GM12878 (cell line): ENCODE measurements around the gene PSMD12. TPM values are rescaled to one million over a fixed set of nuclear protein-coding genes. Genes with fewer than 3 reads are reported as not detected.
"Not testable (repeated sequence)": the region's sequence is repeated elsewhere in the genome, so short reads cannot be mapped to it uniquely, and the experiment has no call there.

ENCODE experiments used
- ATAC-seq: fragments of 200-7000 bp; cut with Tn5 transposase; 3 replicates; pipeline ENCODE4 v1.9.1; 2020; ENCODE audit warnings: mild to moderate bottlenecking, moderate library complexity
- BruUV-seq: library from RNA; stranded (reverse); fragments of 400-500 nt; replicated peaks from 2 replicates; lab custom pipeline; 2021; lab: Mats Ljungman, UMichigan
- CTCF ChIA-PET: fragments of 300-600 bp; sonication (Branson Sonifier 250); formaldehyde crosslinking; extraction: SDS; loops from one replicate; lab custom pipeline; 2021; ENCODE audit warnings: inconsistent platforms; lab: Yijun Ruan, JAX
- POLR2A ChIA-PET: fragments of 350-600 bp; formaldehyde crosslinking; extraction: SDS; loops from one replicate; lab custom pipeline; 2021; ENCODE audit warnings: inconsistent platforms; lab: Charles Lee
- RAD21 ChIA-PET: fragments of 300-600 bp; sonication (Branson Sonifier 250); formaldehyde crosslinking; loops from one replicate; lab custom pipeline; 2023; ENCODE audit warnings: antibody characterized with exemption; ENCODE audit not compliant: unreplicated experiment; lab: Charles Lee
- SMC1A ChIA-PET: fragments of 300-600 bp; sonication (Branson Sonifier 250); formaldehyde crosslinking; loops from one replicate; lab custom pipeline; 2023; ENCODE audit not compliant: unreplicated experiment, uncharacterized antibody; lab: Charles Lee
- DNase-seq: peaks from one replicate; pipeline ENCODE4 v3.0.0-alpha.2; 2011; ENCODE audit warnings: low read depth, low spot score
- FAIRE-seq: peaks from 3 replicates; lab custom pipeline; 2011; peaks lifted over from hg19 to GRCh38; lab: Jason Lieb, UNC
- H2AFZ ChIP-seq: 2 replicates; pipeline ENCODE4 v1.6.0; 2011; ENCODE audit warnings: low read depth, low read length, control low read depth; ENCODE audit not compliant: control insufficient read depth
- H3K27ac ChIP-seq: 2 replicates; pipeline ENCODE4 v1.5.1; 2011; ENCODE audit warnings: control low read depth; ENCODE audit not compliant: control insufficient read depth, insufficient read depth
- H3K27me3 ChIP-seq, 2 experiments: replicated peaks in 1 of 2; 2 replicates each; pipeline versions ENCODE4 v1.6.0 to v1.6.1; 2011; ENCODE audit warnings: low read length in 1 of 2; ENCODE audit not compliant: control insufficient read depth in 2 of 2, insufficient read depth in 2 of 2
- H3K36me3 ChIP-seq, 2 experiments: 2 replicates each; pipeline ENCODE4 v1.5.1; 2011; ENCODE audit warnings: low read length in 1 of 2; ENCODE audit not compliant: control insufficient read depth in 2 of 2, insufficient read depth in 2 of 2
- H3K4me1 ChIP-seq: 2 replicates; pipeline ENCODE4 v1.6.1; 2011; ENCODE audit warnings: mild to moderate bottlenecking, low read length, moderate library complexity, mixed read lengths; ENCODE audit not compliant: control insufficient read depth, insufficient read depth
- H3K4me2 ChIP-seq: 2 replicates; pipeline ENCODE4 v1.6.0; 2011; ENCODE audit warnings: control low read depth; ENCODE audit not compliant: control insufficient read depth, insufficient read depth
- H3K4me3 ChIP-seq: fragments of 200-600 bp; sonication (generic); 2 replicates; pipeline ENCODE4 v1.5.1; 2016
- H3K79me2 ChIP-seq: 2 replicates; pipeline ENCODE4 v1.6.0; 2011; ENCODE audit warnings: low read length; ENCODE audit not compliant: control insufficient read depth, insufficient read depth
- H3K9ac ChIP-seq: 2 replicates; pipeline ENCODE4 v1.8.0; 2011; ENCODE audit warnings: low read length, control low read depth, mixed read lengths; ENCODE audit not compliant: control insufficient read depth, insufficient read depth
- H3K9me3 ChIP-seq: replicated peaks from 3 replicates; pipeline ENCODE4 v1.5.1; 2011; ENCODE audit warnings: mild to moderate bottlenecking, low read length; ENCODE audit not compliant: control insufficient read depth, insufficient read depth
- H4K20me1 ChIP-seq: 2 replicates; pipeline ENCODE4 v1.6.0; 2011; ENCODE audit not compliant: control insufficient read depth, insufficient read depth
- ASH2L ChIP-seq: fragments of 300-600, 200-600 bp; sonication (generic); IDR thresholded peaks from 2 replicates; pipeline ENCODE4 v1.6.1; 2017; ENCODE audit warnings: low read depth, mild to moderate bottlenecking, borderline replicate concordance
- EGR1 ChIP-seq, 2 experiments: IDR thresholded peaks; 1 replicate in 1 of 2; 2 replicates in 1 of 2; pipeline ENCODE4 v1.6.1; 2011 to 2012; ENCODE audit warnings: low read depth in 2 of 2, low read length in 2 of 2, borderline replicate concordance in 1 of 2, mild to moderate bottlenecking in 1 of 2, moderate library complexity in 1 of 2
- MEF2A ChIP-seq: IDR thresholded peaks from 2 replicates; pipeline ENCODE4 v1.6.1; 2011; ENCODE audit warnings: low read depth, mild to moderate bottlenecking, low read length, moderate library complexity; ENCODE audit not compliant: insufficient read depth
- WGBS: methylation state at CpG from one replicate; pipeline ENCODE4 v1.1.6; 2016; ENCODE audit warnings: low lambda C conversion rate; ENCODE audit not compliant: insufficient replicate concordance, insufficient coverage; ENCODE audit errors: missing lambda C conversion rate; 5-methylcytosine and 5-hydroxymethylcytosine counted together
- in situ Hi-C: fragments of 300-500 bp; cut with MboI; formaldehyde crosslinking; loops from 9 replicates; pipeline ENCODE4 v1.14.3; 2018; ENCODE audit warnings: mixed read lengths
- intact Hi-C: fragments of 100-400 bp; cut with micrococcal nuclease; formaldehyde crosslinking; loops from one replicate; pipeline ENCODE4 v1.14.2; 2022; ENCODE audit not compliant: unreplicated experiment
- polyA plus RNA-seq, 11 experiments: library from polyadenylated mRNA; depleted of rRNA in 4 of 11; unstranded in 6 of 11; stranded (reverse) in 5 of 11; fragments of >200 nt; fragmentation: Nextera tagmentation in 4 of 11; fragmentation: Illumina TruSeq in 1 of 11; extraction: Ambion mirVana in 4 of 11; extraction: Trizol in 1 of 11; gene quantifications; 1 replicate in 1 of 11; 2 replicates in 10 of 11; pipeline versions ENCODE4 v1.2.1 to v1.2.3, GENCODE V29; 2011 to 2016; ENCODE audit warnings: inconsistent platforms in 2 of 11, missing spikeins in 2 of 11, low read depth in 1 of 11
- total RNA-seq, 4 experiments: library from RNA; depleted of rRNA in 3 of 4; stranded (reverse); fragments of >200 nt in 3 of 4; fragmentation: Illumina TruSeq in 1 of 4; extraction: Trizol in 1 of 4; gene quantifications; 2 replicates each; pipeline versions ENCODE4 v1.2.1 to v1.2.3, GENCODE V29; 2013 to 2021
- TF ChIP-seq, protein P1 (sequence below): fragments of 450-650 bp; IDR thresholded peaks from 2 replicates; pipeline ENCODE4 v1.6.1; 2017; ENCODE audit warnings: mild to moderate bottlenecking

PSMD12 gene
- total and polyA plus RNA-seq, 10 of the 15 experiments (the other 5 are each of a cell fraction or from before 2014, with no cell fraction given) = 19.8 to 149 (median 47.5) TPM

DNA sequence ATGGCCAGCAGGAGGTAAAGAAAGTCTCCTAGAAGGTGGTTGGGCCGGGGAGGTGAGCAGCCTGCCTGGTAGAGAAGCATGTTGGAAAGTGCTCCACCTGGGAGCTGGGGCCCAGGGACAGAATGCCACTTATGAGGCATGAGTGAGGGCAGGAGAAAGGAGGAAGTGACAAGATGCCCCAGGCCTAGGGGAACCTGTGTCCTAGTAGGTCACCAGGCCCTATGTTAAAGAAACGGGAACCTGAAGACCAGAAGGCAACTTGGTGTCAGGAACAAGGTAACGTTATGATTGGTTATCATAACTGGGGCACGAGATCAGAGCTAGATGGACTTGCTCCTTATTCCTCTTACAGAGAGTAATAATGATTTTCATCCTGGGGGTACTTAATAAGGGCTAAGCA is 45.0 kb upstream of the PSMD12 start:
- ATAC-seq = no peak
- WGBS = 47% methylated on average over 4 of the region's 4 CpGs
- Histone ChIP-seq H3K4me2 (no peak overlapping the region), H3K79me2 (peaks cover 22% of the 10 kb centered on the region), H3K4me1 (no peaks in the 10 kb centered on the region), H4K20me1 (no peaks in the 10 kb centered on the region), H3K36me3 (no peaks in the 10 kb centered on the region; a peak in 1 of 4 replicates), H3K9me3 (no peaks in the 10 kb centered on the region; the same call in 2 of the 3 replicates), H2AFZ (no peak overlapping the region), H3K27ac (no peak overlapping the region), H3K27me3 (no peaks in the 10 kb centered on the region), H3K9ac (no peak overlapping the region), H3K4me3 (no peak overlapping the region)
- TF ChIP-seq MEF2A (no peak), EGR1 (IDR thresholded peaks at IDR 0.05; ENCODE audit: borderline replicate concordance in 1 of 2, low read depth in 2 of 2, low read length in 2 of 2) (no peak), ASH2L (no peak)
- TF ChIP-seq, protein P1, sequence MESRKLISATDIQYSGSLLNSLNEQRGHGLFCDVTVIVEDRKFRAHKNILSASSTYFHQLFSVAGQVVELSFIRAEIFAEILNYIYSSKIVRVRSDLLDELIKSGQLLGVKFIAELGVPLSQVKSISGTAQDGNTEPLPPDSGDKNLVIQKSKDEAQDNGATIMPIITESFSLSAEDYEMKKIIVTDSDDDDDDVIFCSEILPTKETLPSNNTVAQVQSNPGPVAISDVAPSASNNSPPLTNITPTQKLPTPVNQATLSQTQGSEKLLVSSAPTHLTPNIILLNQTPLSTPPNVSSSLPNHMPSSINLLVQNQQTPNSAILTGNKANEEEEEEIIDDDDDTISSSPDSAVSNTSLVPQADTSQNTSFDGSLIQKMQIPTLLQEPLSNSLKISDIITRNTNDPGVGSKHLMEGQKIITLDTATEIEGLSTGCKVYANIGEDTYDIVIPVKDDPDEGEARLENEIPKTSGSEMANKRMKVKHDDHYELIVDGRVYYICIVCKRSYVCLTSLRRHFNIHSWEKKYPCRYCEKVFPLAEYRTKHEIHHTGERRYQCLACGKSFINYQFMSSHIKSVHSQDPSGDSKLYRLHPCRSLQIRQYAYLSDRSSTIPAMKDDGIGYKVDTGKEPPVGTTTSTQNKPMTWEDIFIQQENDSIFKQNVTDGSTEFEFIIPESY = no peak
- in situ Hi-C loops = no loop called here
- POLR2A ChIA-PET = no interaction called here
- BruUV-seq = no TSS peak
- no peak for FAIRE-seq
- CTCF ChIA-PET = no interaction called here
- intact Hi-C loops = no loop called here
- SMC1A ChIA-PET = no interaction called here
- RAD21 ChIA-PET = interaction anchor here (1.2 kb wide), 1 partner anchor 64 kb away, joined by 3 read pairs; no protein-coding TSS in a partner anchor
- DNase-seq = no peak

DNA sequence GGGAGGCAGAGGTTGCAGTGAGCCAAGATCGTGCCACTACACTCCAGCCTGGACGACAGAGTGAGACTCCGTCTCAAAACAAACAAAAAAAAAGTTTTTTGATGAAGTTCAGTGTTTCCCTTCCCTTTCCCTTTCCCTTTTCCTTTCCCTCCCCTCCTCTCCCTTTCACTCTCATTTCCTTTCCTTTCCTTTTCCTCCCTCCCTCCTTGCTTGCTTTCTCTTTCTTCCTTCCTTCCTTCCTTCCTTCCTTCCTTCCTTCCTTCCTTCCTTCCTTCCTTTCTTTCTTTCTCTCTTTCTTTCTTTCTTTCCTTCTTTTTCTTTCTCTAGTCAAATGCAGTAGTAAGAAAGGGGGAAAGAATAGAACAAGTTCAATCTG is 42.1 kb upstream of the PSMD12 start:
- H3K4me2 ChIP-seq, H3K4me3 ChIP-seq, H3K9ac ChIP-seq, in situ Hi-C loops, H2AFZ ChIP-seq, DNase-seq, BruUV-seq, H3K4me1 ChIP-seq, H3K9me3 ChIP-seq, H3K27me3 ChIP-seq, intact Hi-C loops, POLR2A ChIA-PET, H3K27ac ChIP-seq, FAIRE-seq, H3K36me3 ChIP-seq, H4K20me1 ChIP-seq, ATAC-seq: not testable (repeated sequence)
- 94% methylated on average over 3 of the region's 3 CpGs for WGBS
- CTCF ChIA-PET = interaction anchor here (1.0 kb wide), 1 partner anchor 11 kb away, joined by 3 read pairs; no protein-coding TSS in a partner anchor
- peaks cover 15% of the 10 kb centered on the region for H3K79me2 ChIP-seq
- SMC1A ChIA-PET = interaction anchor here (1.3 kb wide), 1 partner anchor 12 kb away, joined by 4 read pairs; no protein-coding TSS in a partner anchor
- RAD21 ChIA-PET = interaction anchor here (0.6 kb wide), 1 partner anchor 177 kb away, joined by 3 read pairs; no protein-coding TSS in a partner anchor
